GM18873 (cell line): ENCODE measurements around the gene RFX6.

ENCODE experiments used
- ATAC-seq: cut with Tn5 transposase; IDR thresholded peaks from one replicate; pipeline ENCODE4 v1.9.1; 2021; ENCODE audit warnings: mild to moderate bottlenecking, moderate library complexity, moderate number of reproducible peaks; ENCODE audit not compliant: unreplicated experiment, low FRiP score

RFX6 gene

DNA sequence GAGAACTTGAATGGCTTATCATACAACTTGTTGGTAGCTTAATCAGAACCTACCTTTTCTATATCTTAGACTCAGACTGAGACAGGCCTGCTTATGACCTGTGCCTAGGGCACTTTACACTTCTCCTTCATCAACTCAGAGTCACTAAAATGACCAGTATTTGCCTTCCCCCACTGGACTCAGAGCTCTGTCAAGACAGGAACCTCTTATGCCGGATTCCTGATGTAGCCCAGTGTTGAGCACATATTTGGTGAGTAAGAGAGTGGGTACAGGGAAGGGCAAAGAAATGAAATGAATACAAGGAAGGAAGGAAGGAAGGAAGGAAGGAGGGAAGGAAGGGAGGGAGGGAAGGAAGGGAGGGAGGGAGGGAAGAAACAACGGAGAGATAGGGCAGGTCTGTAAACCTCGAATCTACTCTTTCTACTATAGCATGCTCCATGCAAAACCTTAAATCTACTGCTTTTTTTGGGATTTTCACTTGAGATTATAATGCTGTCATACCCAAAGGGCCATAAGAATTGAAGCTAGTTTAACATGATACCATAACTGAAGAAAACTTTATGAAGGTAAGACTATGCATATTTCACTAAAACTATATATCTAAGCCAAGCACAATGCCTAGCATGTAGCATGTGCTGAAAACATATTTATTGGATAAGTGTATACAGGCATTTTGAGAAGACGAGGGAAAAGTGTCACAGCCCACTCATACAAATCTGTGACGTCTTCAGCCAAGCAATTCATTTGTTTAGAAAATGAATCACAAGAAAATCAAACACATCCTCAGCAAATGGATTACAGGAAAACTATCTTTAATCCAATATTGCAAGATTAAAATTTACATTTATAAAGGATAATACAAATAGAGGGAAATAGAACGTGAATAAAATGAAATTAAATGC is 89.9 kb downstream of the RFX6 start:
- ATAC-seq: no peak

GRCh38 chr6:116969211-116969863 is 92.3 kb downstream of the RFX6 start:
- peak; percentile 80 for ATAC-seq

GRCh38 chr6:116971959-116972358 is 94.9 kb downstream of the RFX6 start:
- ATAC-seq: no peak

DNA sequence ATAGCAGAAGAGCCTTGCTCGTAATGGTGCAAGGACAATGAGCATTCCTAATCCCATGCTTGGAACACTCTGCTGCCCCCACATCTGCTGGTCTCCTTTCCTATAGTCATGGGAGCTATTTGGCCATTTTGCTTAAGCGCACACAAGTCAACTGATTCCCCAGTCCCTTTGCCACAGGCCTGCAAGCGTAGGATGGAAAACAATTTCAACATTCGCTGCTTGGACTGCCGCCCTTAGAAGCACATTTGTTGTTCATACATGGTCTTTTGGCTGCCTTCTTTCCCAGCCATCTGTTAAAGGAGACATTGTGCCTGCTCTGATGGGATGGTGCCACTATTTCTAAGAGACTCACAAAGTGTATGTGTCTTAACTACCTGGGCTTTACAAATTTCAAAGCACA is 96.9 kb downstream of the RFX6 start:
- ATAC-seq: no peak

DNA sequence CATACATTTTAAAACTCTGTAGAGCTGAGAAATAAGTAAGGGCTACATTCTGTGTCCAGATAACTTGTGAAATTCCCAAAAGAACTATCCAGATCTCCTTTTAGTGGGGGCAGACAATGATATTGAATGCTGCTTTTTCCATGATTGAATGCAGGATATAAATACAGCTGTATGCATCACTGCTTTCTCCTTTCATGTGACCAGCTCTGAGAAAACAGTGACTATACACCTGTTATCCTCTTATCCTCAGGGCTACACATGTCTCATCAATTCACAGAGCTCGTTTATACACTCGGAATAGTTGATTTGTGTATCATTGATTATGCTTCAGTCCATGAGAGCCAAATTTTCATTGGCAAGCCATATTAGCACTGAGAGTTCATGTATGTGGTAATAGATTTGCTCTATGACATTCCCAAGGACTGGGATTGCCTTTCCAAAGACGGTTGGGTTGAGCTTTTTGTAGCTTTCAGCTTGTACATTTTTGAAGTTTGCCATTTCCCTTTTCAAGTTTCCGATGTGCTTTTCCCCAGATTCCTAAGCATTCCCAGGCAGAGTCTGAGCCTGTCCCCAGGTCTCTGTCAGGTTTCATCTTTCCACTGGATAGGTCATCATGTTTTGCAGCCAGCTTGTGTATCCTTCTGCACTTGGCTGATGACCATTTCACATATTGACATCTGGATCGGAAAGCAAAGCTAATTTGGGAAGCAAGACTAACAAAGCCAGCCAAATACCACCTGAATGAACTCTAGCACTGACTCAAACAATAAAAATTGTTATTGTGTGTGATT is 97.7 kb downstream of the RFX6 start:
- ATAC-seq: no peak

DNA sequence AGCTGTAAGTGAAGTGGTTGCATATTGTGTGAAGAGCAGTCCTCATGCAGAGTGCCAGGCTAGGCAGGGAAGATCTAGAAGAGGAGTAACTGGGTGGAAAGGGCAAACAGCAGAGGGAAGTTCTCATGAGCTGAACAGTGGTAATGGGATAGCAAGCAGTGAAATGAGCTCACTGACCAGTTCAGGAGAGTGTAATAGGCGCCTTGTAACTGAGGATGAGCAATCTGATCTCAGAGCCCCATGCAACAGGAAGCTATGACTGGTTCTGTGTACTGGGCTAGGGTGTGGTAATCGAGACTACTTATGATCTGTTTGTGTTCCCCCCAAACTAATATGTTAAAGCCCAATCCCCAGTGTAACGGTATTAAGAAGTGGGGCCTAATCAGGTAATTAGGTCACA is 98.6 kb downstream of the RFX6 start:
- no peak for ATAC-seq

GRCh38 chr6:116979560-116979959 is 102.5 kb downstream of the RFX6 start:
- no peak for ATAC-seq
